IPS-18c (cell line): ENCODE results near the gene PRPF31.

ENCODE experiments used
- H3K4me3 ChIP-seq: 2 replicates; pipeline ENCODE4 v1.7.0; 2013; ENCODE audit warnings: low read depth, mild to moderate bottlenecking, low read length, moderate library complexity; ENCODE audit not compliant: insufficient read depth
- H3K9me3 ChIP-seq: one replicate; pipeline ENCODE4 v1.6.1; 2013; ENCODE audit warnings: mild to moderate bottlenecking, low read length, moderate library complexity; ENCODE audit not compliant: control insufficient read depth, insufficient read depth

PRPF31 gene

DNA sequence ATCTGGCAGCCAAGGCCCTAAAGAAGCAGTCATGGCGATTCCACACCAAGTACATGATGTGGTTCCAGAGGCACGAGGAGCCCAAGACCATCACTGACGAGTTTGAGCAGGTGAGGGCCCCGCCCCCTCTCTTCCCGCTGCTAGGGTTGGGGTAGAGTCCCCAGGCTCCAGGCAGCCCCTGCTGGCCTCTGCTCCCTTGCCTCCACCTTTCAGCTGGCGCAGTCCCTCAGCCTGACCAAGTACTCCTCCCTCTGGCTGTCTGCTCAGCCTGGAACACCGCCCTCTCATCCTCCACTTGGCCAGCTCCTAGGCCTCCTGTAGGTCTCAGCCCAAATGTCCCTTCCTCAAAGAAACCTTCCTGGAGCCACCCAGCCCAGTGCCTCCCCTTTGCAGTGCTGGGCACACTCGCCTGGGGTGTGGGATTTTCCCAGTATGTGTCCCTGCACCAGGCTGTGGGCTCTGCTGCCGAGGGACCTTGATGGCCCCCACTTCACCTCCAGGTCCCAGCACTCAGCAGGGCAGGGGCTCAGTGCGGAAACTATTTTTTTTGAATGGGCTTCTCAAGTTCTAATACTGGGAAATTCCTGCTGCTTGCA is 38.3 kb downstream of the PRPF31 start:
- H3K9me3 ChIP-seq, result no peaks in the 10 kb centered on the region
- H3K4me3 ChIP-seq, result no peak overlapping the region

DNA sequence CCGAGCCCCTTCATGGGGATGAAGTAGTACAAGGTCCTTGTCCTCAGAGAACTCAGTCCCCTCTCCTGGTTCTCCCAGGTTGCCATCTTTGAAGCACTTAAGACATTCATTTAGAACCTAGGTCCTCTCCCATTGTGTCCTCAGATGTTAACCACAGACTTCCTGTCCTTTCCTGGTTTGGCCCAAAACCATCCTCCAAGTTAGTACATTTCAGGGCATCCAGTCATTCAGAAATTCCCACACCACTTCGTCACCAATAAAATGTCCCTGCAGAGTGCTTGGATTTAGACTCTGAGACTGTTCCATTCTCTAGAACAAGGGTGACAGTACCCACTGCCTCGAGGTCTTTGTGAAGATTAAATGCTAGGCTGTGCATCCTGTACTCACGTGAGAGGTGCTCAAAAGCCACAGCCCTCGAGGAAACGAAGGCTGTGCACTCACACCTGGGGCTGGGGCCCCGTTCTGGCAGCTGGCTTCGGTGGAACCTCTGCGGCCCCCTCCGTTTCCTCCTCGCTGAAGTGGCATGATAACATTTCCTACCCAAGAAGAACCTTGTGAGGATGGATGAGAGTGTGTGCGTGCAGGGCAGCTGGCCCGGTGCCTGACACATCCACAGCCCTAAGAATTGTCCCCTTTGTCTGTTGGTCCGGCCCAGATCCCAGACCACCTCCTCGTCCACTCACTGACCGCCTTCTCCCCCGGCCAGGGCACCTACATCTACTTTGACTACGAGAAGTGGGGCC is 39.2 kb downstream of the PRPF31 start:
- H3K9me3 ChIP-seq, result no peaks in the 10 kb centered on the region
- H3K4me3 ChIP-seq, result no peak overlapping the region

DNA sequence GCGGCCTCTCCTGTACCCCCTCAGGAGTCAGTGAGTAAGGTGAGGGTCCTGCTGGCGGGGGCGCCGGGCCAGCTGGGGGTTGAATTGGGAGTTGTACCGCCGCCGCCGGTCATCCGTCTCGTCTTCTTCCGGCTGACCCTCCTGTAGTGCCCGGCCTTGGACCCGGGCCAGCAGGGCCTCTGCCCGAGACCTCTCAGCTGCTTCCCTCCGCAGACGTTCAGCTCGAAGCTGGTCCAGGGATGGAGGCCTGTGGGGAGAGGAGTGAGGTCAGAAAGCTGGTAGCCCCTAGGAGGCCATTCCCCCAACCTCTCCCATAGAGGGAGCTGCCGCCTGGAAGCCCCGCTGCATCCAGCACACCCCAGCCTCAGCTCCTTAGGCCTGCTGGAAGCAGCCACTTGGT is 40.1 kb downstream of the PRPF31 start:
- no peaks in the 10 kb centered on the region for H3K9me3 ChIP-seq
- H3K4me3 ChIP-seq, result no peak overlapping the region

DNA sequence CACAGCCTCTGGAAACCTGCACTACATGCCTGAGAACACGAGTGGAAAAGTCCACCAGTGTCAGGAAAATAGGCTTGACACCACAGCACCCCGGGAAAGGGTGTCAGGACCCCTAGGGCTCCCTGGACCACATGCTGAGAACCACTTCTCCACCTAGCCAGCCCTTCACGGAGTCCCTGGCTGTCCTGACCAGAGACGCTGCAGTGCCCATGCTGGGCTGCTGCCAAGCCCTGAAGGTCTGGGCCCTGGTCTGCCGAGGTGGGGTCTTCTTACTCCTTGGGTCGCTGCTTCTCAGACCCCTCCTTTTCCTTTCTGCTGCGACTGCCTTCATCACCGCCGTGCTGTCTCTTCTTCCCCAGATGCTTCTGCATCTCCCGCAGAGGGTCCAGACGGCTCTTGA is 40.9 kb downstream of the PRPF31 start:
- H3K4me3 ChIP-seq, result no peak overlapping the region
- H3K9me3 ChIP-seq, result no peaks in the 10 kb centered on the region

DNA sequence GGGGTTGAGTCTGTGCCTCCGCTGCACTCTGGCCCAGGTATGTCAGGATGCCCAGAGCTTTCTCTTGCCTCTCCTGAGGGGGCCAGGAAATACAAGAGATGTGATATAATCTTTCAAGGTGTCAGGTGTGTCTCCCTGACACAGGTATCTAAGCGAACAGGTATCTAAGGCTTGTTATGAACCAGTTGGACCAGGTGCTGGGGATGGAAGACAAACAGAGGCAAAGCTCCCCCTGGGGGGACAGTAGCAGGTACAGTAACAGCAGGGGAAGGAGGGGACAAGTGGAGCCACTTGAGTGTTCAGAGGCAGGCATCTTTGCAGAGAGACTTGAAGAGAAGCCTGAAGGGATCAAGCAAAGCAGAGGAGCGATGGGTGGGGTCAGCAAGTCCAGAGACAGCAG is 41.4 kb downstream of the PRPF31 start:
- Histone ChIP-seq H3K4me3 (no peak overlapping the region), H3K9me3 (no peaks in the 10 kb centered on the region)

DNA sequence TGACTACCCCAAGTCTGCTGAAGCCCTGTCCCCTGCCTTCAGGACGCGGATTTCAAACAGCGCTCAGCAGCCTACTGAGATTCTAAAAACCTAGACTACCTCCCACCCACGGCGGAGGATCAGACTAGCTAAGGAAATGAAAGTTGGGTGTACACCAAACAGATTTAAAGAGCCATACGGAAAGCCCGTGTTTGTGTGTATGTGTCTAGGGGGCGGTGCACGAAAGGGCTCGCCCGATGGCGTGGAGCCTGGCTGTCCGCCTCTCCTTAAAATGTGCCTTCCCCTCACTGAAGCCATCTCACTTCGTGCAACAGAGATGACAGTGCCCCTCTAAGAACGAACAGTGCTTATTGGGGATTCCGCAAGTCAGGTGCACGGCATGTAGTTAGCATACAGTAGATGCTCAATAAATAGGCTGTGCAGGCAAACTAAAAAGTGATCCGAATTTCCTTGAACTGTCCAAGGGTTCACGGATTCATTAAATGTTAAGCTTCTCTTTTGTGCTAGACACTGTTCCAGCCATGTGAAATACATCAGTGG is 43.3 kb downstream of the PRPF31 start:
- Histone ChIP-seq H3K4me3 (peak overlapping the region; percentile 90), H3K9me3 (no peaks in the 10 kb centered on the region)

DNA sequence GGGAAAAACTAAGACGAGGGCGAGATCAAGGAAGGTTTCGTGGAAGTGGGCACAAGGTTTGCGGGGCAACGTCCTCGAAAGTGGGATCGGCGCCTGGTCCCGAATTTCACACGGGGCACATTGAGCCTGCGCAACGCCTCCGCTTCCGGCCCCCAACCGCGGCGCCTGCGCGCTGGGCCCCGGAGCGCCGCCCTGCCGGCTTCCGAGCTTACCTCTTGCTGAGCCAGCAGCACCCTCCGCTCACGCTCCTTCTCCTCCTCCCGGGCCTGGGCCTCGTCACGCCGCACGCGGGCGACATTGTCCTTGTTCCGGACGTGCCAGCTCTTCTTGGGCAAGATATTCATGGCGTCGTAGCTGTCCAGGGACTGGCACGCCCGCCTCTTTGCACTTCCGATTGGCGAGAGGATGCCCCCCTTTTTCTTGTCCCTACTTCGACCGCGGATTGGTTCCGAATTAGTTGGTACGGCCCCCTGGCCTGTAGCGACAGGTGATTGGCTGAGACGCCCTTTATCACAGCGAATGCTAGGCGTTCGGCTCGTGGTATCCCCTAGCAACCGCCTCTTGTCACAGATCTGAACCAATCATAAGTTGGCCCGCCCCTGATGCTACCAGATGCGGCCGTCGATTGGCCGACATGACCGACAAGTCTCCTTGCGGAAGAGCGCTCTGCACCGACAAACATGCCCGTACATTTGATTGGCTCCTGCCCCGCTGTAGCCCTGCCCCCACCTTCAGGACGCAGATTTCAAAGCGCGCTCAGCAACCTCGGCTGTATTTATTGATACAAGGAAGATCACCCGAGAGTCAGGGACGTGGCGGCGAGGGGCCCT is 44.0 kb downstream of the PRPF31 start, which contains the start of gene LENG1:
Gene LENG1 (minus strand): TSS at position 370 of the 830 bp plus-strand sequence. CDS start 26 bp downstream, at position 344.
- Histone ChIP-seq H3K4me3 (peak within 1 kb of the TSS; percentile 90), H3K9me3 (no peaks in the 10 kb centered on the region)

DNA sequence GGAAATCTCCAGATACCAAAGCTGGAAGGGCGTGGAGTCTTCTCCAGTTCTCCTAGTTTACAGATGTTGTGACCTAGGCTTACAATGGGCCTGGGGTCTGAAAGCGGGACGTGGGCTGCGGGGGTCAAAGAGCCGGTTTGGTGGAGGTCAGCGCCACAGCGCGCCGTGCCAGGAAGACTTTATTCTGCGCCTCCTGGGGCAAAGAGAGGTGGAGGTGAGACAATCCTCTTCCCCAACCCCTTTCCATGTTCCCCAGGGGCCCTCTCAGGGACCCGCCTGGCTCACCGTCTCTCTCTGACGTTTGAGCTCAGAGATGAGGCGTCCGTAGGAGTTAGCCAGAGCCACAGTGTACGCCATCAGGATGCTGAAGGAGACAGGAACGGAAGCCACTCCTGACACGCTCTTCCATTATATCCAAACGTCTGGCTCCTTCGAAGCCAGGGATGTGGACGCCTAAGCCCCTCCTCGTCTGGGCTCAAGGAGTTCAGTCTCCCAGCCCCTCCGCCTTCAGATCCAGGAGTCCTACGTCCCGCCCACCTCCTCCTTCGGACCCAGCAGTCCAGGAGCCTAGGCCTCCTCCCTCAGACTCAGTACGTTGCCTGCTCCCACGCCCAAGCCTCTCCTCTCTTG is 44.7 kb downstream of the PRPF31 start:
- Histone ChIP-seq H3K9me3 (no peaks in the 10 kb centered on the region), H3K4me3 (peak overlapping the region; percentile 88)

DNA sequence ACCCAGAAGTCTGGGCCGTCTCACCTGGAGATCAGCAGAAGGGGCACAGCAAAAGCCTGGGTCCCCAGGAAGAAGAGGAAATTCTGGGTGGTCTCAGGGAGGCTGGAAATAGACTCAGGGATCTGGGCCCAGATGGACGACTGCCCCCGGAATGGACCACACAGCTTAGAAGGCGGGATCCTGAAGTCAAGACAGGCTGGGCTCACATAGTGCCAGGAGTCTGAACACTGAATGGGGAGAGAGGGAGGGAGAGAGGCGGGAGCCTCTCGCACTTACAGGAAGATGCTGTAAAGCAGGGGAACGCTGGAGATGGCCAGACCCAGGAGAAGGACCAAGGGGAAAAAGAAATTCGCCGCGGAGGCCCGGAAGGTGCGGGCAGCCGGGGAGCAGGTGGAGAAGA is 45.3 kb downstream of the PRPF31 start:
- Histone ChIP-seq H3K4me3 (peak overlapping the region; percentile 88; the same call in 1 of the 2 replicates), H3K9me3 (no peaks in the 10 kb centered on the region)

DNA sequence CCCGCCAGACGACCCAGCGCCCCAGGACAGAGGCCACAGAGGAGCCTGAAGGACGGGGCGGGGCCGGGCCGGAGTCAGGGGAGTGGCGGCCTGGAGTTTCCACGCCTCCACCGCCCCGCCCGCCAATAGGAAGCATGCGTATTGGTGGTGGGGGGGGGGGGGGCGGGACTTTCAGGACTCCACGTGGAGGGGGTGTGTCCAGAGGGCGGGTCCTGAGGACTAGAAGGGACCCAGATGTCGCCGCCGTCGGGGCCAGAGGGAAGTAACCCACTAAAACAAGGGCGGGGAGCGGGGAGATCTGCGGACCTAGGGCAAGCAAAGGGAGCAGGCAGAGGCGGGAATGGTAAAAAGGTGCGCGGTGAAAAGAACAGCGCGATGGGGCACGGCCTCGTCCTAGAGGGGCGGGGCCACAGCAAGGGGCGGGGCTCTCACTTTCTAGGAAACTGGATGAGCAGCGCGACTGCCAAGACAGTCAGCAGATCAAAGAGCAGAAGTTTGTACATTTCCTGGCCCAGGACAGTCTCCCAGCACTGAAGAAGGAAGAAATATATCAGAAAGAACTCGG is 46.8 kb downstream of the PRPF31 start:
- Histone ChIP-seq H3K4me3 (peak overlapping the region; percentile 46), H3K9me3 (no peaks in the 10 kb centered on the region)

DNA sequence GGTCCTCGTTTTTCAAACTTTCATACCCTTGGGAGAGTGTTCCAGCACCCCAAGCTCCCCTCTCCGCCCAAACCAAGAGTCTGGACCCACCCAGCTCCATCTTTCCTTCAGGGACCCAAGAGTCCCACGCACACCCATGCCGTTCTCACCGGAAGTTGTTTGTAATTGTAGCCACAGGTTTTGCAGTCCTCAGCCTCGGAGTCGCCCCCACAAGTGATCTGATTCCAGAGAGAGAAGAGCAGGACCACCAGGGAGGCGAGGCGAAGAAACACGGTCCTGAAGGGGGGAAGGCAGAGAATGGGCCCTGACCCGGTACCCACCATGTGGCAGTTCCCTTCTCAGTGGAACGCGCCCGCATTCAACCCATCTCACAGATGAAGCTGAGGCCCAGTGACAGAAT is 47.3 kb downstream of the PRPF31 start:
- Histone ChIP-seq H3K9me3 (no peaks in the 10 kb centered on the region), H3K4me3 (peak overlapping the region; percentile 46; the same call in 1 of the 2 replicates)

DNA sequence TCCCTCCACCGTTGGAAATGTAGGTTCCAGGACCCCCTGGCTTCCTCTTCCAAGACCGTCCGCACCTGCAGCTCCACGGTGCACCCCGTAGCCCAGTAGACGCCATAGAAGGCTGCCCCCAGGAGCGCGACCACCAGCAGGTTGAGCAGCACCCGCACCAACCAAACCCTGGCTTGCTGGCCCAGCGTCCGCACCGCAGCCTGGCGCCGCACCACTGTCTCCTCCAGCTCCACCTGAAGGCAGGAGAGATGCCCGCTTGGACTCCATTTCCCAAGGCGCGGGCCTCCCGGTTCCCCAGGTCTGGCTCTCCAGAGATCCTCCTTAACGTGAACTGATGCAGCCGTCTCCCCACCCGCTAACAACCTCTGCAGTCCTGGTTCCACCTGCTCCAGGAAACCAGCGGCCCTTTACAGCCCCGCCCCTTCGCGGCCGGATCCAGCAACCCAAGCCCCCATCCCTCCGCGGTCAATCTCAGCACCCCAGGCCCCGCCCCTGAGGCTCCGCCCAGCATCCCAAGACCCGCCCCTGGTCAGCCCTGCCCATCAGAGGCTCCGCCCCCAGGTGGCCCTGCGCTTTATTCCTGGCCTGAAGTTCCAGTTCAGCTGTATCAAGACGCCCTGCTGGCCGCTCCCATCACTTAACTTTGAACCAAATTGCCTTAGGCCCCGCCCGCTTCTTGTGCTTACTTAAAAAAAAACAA is 49.0 kb downstream of the PRPF31 start:
- peak overlapping the region; percentile 38; the same call in 1 of the 2 replicates for H3K4me3 ChIP-seq
- H3K9me3 ChIP-seq, result no peaks in the 10 kb centered on the region

DNA sequence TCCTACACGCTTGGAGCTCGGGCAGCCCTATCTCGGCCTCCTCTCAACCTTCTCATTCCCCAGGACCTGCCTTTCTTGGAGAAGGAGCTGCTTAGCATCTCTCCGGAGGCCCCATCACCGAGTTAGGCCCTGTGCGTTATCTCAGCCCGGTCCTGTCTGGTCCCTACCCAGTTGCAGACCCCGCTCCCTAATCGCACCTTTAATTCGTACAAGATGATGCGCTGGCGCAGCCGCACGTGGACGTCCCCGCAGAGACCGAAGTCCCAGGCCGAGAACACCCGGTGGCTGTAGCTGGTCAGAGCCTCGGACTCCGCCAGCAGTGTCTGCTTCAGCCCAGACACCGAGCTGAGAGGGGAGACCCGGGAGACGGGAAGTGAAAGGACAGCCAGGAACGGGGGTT is 49.7 kb downstream of the PRPF31 start:
- no peaks in the 10 kb centered on the region for H3K9me3 ChIP-seq
- H3K4me3 ChIP-seq, result no peak overlapping the region

DNA sequence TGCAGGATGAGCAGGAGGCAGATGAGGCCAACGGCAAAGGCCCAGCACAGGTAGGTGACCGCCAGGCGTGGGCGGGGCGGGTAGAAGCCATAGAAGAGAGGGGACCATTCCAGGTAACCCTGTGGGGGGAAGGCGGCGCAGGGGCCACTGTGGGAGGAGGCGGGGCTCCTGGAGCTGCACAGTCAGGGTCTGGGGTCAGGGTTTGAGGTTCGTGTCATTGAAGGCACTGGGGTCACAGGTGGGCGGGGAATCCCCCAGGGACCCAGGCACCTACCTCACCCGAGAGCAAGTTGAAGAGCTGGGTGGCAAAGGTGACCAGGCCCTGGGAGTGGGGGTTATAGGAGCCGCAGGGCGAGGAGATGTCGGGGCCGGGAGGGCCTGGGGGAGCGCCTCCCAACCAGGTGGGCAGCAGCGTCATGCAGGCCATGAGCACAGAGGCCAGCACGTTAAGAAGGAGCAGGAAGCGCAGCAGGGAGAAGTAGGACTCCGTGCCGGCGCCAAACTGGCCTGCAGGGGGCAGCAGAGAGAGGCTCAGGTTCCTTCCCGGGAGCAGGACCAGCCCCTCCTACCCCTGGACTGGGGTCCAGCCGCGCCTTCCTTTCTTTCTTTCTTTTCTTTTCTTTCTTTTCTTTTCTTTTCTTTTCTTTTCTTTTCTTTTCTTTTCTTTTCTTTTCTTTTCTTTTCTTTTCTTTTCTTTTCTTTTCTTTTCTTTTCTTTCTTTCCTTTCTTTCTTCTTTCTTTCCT is 52.8 kb downstream of the PRPF31 start:
- no peak overlapping the region for H3K4me3 ChIP-seq
- H3K9me3 ChIP-seq, result no peaks in the 10 kb centered on the region

DNA sequence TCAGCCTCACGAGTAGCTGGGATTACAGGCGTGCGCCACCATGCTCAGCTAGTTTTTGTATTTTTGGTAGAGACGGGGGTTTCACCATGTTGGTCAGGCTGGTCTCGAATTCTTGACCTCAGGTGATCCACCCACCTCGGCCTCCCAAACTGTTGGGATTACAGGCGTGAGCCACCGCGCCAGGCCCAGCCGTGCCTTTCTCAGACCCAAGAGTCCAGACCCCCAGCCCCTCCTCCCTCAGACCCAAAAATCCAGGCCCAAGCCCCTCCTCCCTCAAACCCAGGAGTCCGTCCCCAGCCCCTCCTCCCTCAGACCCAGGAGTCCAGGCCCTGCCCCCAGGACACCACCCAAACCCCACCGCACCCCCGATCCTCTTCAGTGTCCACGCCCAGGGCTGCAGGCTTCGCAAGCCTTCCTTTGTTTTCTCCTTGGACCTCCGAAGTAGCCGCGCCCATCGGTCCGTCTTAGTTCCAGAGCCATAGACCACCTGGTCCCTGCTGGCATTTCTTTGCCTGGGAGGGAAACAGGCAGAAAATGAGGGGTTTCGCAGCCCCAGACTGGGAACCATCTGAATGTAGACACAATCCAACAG is 53.7 kb downstream of the PRPF31 start:
- H3K4me3 ChIP-seq, result no peak overlapping the region; the same call in 1 of the 2 replicates
- H3K9me3 ChIP-seq, result no peaks in the 10 kb centered on the region
